HG02981 (cell line): Measurements from ENCODE around the gene LASP1NB.
"Not testable (repeated sequence)": the region's sequence is repeated elsewhere in the genome, so short reads cannot be mapped to it uniquely, and the experiment has no call there.

ENCODE experiments used
- ATAC-seq: cut with Tn5 transposase; IDR thresholded peaks from one replicate; pipeline ENCODE4 v1.9.1; 2021; ENCODE audit warnings: mild to moderate bottlenecking, moderate library complexity; ENCODE audit not compliant: unreplicated experiment

Gene LASP1NB

DNA sequence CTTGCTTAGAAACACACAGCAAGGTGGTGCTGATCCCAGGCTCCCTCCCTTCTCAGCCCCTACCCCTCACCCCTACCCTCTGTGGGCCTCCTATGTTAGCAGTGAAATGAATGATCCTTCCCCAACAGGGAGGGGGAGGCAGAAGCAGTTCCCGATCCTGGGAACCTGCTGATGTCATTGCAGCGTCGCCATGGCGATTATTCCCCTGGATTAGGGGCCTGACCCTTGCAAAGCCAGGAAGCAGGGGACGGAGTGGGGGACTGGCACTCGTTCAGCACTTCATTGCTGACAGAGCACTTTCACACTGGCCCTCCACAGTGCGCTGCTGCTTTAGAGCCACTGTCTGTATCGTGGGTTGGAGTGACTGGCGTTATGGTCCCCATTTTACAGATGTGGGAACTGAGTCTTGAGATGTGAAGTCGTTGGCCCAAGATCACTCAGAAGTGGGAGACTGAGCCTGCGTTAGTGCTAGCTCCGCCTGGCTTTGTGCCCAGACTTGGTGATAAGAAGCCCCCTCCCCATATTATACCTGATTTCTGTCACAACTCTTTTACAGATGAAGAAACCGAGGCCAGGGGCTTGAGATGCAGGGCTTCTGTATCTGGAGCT, 29.0 kb upstream of the LASP1NB start:
- no peak for ATAC-seq

DNA sequence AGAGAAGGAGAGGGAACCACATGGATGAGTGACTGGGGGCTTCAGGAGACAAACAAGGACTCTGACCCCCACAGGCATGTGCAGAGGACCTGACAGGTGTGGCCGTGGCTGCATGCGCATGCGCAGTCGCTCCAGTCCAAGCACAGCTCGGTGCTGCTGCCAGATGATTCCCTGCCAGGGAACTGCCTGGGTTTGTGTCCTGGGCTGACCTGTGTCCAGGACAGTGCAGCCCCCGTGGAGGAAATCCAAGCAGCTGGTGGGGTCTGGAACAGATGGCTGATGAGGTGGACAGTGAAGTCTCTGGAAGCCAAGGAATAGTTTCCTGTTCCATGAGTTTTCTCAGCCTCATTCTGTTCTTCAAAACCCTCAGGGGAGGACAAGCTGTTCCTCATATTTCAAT, 28.2 kb upstream of the LASP1NB start:
- ATAC-seq = no peak

DNA sequence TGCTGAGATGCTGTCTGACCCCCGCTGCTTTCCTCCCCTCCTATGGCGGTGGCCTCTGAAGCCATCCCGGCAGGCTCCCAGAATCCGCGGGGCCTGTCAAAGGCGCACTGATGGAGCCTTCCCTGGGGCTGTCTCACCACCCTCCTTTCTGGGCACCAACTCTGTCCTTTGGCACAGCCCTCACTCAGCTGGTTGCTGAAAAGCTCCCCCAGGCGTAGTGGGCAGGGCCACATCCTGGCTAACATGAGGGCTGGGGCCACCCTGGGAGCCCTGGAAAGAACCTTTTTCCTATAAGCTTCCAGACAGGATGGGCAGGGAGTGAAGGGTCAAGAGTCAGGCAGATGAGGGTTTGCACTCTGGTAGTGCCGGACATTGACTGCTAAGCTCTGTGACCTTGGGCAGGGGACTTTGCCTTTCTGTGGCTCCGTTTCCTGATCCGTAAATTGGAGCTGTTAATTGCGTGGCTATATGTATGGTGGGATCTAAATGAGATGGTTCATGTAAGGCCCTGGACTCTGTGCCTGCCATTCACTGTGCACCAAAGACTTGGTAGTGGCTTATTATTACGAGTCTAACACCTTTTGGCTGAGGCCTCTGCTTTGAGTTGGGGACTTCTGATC, 27.6 kb upstream of the LASP1NB start:
- no peak for ATAC-seq

DNA sequence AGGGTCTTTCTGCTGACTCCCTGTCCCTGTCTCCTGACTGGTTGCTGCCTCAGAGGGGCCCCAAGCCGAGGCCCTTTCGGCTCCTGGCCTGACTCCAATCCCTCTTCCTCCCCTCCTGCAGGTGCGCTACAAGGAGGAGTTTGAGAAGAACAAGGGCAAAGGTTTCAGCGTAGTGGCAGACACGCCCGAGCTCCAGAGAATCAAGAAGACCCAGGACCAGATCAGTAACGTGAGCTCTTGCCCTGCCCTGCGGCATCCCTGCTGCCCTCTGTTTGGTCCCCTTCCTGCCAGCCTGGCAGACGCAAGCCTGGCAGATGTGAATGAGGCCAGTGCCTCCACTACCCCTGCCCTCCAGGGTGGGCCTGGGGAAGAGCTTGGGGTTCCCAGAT, 27.1 kb upstream of the LASP1NB start:
- ATAC-seq = peak; percentile 9

DNA sequence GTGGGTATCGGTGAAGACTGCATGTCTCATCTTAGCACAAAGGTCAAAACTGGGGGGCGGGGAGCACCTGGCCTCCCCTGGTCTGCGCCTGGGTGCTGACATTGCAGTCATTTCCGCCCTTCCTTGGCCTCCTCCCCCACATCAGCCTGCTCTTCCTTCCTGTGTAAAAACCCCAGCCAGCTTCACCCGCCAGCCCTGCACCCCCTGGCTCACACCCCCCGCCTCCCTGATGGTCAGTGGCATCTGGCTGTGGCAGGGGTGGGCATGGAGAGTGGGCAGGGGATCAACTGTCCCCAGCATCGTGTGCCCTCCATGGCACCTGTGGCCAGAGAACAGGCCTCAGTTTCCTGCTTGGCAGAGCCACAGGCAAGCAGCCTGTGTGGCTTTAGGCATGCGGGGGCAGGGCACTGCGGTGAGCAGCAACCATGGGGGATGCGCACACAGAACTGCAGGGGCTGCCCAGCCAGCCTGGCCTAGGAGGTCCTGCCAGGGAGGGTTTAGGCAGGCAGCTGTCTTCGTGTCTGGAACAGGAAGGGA, 26.5 kb upstream of the LASP1NB start:
- ATAC-seq = peak; percentile 69

DNA sequence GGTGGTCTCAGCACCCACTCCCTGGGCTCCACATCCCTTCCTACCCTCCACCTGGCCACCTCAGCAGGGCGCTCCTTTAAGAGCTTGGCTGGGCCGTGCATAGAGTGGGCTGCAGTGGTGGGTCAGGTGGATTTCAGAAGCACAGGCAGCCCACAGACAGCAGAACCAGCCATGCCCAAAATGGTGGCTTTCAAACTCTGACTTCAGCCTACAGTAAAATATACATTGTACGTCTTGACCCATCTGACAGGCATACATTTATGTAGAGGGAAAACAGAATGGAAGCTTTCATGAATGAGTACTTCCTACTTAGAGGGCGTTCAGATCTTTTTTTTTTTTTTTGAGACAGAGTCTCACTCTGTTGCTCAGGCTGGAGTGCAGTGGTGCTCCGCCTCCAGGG, 26.0 kb upstream of the LASP1NB start:
- peak; percentile 15 for ATAC-seq

DNA sequence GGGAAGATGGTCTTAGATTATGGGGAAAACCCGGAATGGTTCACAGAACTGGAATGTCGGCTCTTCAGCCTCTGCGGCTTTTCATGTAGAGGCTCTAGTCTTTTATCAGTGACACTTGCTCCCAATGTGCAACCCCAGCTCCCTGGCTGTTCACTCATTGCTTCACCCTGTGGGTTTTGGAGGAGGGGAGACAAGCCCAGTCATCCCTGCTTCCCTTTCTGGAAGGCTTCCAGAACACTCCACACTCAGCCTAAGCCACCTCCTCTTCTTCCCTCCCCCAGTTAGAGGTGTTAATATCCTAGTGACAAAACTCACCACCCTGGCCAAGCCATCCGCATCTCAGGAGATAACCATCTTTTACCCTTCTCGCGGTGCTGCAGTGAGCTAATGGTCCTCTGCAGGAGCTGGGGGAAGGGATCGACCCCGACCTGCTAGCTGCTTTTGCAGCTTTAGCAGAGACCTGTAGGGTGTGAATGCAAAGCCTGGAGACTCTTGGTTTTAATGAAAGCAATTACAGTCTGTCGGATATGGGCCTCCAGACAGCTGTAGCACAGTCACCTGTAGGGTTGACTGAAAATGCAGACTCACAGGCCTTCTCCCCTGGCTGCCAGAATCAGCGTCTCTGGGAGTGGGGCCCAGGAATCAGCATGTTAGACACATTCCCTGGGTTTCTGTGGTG, 24.3 kb upstream of the LASP1NB start:
- no peak for ATAC-seq

DNA sequence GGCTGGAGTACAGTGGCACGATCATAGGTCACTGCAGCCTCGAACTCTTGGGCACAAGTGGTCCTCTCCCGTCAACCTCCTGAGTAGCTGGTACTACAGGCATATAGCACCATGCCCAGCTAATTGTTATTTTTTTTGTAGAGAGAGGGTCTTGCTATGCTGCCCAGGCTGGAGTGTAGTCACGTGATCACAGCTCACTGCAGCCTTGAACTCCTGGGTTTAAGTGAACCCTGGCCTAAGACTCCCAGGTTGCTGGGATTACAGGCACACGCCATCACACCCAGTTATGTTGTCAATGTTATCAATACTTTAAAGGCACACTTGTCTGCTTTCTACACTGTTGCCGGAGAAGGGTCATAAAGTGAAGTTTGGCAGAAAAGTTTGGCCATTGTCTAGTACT, 22.0 kb upstream of the LASP1NB start:
- ATAC-seq = no peak

DNA sequence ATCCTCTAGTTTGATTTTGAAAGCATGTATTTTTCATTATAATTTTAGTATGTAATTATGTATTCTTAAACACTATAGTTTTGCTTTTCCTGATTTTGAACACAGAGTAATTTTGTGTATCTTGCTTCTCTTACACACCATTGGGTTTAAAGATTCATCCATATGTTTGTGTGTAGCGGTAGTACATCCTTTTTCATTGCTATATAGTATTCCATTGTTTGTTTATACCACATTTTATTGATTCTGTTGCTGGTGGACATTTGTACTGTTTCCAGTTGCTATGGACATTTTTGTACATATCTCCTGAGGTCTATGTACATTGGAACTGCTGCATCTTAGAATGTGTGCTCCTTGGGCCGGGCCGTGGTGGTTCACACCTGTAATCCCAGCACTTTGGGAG, 20.5 kb upstream of the LASP1NB start:
- ATAC-seq = no peak

DNA sequence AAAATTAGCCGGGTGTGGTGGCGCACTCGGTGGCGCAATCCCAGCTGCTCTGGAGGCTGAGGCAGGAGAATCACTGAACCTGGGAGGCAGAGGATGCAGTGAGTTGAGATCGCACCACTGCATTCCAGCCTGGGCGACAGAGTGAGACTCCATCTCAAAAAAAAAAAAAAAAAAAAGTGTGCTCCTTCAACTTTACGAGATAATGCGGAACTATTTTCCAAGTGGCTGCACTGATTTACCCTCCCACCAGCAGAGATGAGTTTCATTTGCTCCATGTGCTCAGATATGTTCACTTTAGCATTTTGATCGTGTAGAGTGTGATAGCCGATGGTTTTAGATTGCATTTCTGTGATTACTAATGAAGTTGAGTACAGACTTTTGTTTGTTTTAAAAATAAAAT, 20.0 kb upstream of the LASP1NB start:
- no peak for ATAC-seq

DNA sequence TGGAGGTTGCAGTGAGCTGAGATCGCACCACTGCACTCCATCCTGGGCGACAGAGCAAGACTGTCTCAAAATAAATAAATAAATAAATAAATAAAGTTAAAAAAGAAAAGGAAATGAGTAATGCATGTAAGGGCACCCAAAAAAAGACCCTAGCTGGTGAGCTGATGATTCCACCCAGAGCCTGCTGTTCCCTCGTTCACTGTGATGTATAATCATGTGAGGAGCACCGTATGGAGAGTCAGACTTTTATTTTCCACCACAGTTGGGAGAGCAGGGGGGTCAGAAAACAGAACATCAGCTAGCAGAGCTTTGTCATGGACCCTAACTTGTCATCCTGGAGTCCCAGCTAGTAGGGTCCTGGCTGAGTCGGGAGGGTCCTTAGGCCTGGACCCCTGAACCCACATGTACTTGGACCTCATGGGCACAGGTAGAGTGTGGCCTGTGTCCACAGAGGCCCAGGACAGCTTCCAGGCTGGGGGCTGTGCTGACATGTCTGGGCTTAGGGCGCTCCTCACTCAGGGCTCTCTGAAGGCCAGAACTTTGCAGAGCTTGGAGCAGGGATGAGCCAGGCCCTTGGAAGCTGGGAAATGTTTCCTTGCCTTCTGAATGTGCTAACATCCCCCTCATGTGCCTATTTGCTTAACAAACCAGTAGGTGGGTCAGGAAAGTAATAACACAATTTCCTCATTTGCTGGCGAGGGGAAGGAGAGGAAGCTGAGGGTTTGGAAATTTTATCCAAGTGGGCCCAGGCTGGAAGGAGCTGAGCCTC, 18.8 kb upstream of the LASP1NB start:
- ATAC-seq = no peak

DNA sequence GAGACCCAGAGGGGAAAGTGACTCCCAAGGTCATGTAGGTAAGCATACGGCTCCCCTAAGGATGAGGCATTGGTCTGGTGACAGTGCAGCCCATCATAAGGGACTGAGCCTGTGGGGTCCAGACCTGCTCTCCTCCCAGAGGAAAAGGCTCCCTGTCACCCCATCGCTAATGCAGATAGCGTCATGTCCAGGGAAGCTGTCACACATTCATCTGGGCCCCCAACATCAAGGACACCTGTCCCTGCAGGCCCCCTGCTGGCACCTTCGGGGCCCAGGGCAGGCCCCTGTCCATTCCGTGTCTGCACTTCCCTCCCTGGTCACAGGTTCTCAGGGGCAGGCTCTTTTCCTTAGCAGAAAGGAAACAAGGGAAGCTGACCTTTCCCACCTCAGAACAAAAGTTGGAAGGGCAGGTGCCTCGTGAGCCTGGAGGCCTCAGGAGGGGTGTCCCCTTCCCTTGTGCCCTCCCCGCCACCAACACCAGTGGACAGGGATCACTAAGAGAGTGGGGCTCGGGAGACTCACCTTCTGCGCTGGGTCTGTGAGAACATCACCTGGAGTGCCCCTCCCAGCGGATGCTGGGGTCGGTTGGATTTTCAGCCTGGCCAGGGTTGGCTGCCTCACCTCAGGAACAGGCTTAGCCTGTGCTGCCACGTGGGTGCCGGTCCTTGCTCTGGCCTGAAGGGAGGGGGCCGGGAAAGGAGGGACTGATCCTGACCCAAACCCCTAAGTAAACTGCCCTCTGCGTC, 17.3 kb upstream of the LASP1NB start:
- ATAC-seq = no peak

DNA sequence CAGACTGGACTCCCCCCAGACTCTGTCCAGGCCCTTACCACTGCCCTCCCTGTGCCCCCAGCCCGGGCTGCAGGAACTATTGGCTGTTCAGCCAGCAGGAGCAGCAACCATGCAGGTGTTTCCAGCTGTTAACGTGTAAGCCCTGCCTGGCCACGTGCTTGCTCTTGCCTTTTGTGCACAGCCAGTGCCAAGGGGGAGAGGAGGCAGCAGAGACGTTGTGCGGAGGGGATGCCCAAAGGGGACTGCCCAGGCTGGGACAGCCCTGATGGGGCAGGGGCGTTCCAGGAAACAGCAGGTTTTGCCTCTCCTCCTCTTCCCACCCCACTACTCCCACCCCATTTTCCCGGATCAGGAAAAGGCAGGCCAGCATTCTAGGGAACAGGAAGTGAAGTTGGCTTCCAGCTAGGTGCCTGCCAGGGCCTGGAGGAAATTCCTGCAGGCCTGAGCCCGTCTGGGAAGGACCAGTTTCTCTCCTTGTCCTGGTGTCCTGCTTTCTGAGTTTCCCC, 16.7 kb upstream of the LASP1NB start:
- no peak for ATAC-seq

DNA sequence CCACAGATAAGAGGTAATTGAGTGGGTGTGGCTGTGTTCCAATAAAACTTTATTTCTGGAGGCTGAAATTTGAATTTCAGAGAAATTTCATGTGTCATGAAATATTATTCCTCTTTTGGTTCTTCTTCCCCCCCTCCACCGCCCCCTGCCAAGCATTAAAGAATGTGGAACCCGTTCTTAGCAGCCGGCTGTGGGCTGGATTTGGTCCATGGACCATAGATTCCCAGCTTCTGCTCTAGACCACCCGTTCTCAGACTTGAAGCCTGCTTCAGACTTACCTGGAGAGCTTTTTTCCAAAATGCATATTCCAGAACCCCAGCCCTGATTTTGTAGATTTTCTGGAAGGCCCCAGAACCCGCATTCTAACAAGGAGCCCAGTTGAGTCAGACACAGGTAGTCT, 15.1 kb upstream of the LASP1NB start:
- ATAC-seq = no peak

DNA sequence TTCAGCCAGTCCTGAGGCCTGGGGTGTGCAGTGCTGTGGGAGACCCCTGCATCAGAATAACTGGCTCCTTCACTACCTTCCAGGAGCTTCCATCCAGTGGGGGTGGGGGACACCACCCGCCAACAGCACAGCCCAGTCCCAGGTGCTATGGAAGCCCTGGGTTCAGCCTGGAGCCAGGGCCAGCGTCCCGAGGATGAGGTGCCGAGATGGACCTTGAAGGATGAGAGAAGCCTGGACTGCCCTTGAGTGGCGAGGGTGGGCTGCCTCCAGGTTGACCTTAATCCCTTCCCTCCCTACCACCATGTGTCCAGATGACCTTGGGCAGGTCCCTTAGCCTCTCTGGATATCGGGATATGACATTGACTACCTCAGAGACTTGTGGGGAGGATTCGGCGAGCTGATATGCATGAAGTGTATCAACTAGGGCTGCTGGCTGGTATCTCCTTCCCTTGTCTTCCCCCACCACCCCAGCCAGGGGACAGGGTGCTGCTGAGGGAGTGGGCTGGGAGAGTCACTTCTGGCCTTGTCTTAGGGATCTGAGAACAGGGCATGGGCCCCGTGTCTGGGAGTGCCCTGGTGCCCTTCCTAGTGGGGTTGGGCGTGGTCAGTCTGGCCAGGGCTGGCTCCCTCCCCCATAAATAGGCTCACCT, 14.2 kb upstream of the LASP1NB start:
- ATAC-seq = no peak

DNA sequence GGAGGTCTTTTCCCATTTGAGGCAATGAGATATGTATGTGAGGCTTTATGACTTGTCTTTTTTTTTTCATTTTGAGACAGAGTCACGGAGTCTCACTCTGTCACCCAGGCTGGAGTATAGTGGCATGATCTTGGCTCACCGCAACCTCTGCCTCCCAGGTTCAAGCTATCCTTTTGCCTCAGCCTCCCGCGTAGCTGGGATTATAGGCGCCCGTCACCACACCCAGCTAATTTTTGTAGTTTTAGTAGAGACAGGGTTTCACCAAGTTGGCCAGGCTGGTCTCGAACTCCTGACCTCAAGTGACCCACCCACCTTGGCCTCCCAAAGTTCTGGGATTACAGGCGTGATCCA, 13.7 kb upstream of the LASP1NB start:
- ATAC-seq = not testable (repeated sequence)

DNA sequence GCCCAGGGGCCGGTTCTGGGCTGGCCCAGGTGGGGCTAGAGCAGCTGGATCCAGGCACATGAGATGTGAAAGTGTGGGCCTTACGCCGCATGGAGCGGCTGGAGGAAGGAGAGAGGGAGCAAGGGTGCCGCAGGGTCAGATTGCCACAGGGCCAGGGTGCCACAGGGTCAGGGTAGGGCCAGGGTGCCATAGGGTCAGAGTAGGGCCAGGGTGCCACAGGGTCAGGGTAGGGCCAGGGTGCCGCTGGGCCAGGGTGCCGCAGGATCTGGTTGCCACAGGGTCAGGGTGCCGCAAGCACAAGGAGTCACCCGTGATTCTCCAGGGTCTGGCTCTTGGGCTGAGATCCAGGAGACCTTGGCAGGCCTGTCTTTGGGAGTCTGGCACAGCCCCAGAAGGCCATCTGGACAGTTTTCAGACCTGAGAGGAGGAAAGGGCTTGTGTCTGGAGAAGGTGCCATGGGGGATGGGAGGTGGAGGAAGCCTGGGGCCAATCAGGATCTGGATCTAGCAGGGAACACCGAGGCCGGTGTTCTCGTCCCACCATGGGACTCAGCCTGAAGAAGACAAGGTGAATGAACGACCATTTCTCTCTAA, 13.1 kb upstream of the LASP1NB start:
- ATAC-seq = no peak

DNA sequence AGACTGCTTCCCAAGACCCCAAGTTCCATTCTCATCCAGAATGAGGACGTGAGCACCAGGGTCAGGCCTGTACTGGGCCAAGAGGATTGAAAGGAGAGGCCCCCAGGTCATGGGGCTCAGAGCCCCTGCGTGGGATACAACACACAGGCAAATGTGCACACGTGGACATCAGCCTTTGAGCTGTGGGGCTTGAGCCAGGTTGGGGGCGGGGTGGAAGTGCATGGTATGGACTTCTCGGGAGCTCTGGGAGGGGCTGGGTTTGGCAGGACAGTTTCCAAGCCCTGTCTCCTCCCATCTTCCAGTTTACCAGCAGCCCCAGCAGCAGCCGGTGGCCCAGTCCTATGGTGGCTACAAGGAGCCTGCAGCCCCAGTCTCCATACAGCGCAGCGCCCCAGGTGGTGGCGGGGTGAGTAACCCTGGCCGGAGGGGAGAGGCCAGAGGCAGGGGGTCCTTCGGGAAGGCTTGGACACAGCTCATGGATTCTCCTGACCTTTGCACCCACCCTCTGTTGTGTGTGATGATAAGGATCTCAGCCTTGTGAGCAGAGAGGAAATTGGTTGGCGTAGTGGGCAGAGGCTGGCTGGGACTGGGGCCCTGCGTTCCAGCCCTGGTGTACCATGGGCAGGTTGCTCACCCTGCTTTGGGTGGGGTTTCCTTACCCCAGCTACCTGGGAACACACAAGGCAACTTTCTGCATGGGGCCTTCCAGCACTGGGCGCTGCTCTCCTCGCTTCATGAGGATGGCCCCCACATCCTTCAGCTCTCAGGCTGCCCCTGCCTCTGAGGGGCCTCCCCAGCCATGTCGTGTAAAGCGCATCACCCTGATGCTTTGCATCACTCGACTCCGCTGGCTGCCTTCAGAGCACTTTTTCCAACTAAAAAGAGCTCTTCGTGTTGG, 10.4 kb upstream of the LASP1NB start:
- no peak for ATAC-seq

DNA sequence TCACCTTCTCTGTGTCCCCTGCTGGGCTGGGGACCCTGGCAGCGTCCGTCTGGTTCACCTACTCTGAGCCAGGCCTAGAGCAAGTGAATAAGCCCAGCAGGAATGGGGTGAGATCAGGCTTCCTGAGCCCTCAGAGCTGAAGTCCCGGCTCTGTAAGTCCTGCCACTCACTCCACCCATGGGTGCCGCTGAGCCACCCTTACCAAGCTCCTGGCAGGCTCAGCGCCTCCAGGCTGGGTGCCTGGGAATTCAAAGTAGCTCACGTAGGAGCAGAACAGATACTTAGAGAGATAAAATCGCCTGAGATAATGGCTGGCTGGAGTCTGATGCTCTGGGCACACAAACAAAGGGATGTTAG, 9.8 kb upstream of the LASP1NB start:
- no peak for ATAC-seq
